HFFc6 (cell line): ENCODE data around the gene IQSEC3. TPM values are rescaled to one million over a fixed set of nuclear protein-coding genes. Genes with fewer than 3 reads are reported as not detected.

Source experiments
- DNase-seq: peaks from one replicate; pipeline ENCODE4 v3.0.0-alpha.2; 2018
- H3K27ac Mint-ChIP-seq: 2 replicates; pipeline ENCODE4 v1.8.0; 2020; ENCODE audit warnings: mild to moderate bottlenecking, mixed read lengths
- H3K27me3 Mint-ChIP-seq: 2 replicates; pipeline ENCODE4 v1.8.0; 2021; ENCODE audit warnings: mild to moderate bottlenecking, moderate library complexity, mixed read lengths; ENCODE audit not compliant: insufficient read depth
- H3K36me3 Mint-ChIP-seq: 2 replicates; pipeline ENCODE4 v1.8.0; 2021; ENCODE audit warnings: low read depth, mixed read lengths
- H3K4me1 Mint-ChIP-seq: 2 replicates; pipeline ENCODE4 v1.8.0; 2020; ENCODE audit warnings: low read depth, mixed read lengths
- H3K4me3 Mint-ChIP-seq: 2 replicates; pipeline ENCODE4 v1.8.0; 2020; ENCODE audit warnings: mild to moderate bottlenecking, moderate library complexity, mixed read lengths
- H3K9me3 Mint-ChIP-seq: 2 replicates; pipeline ENCODE4 v1.8.0; 2020; ENCODE audit warnings: mild to moderate bottlenecking, mixed read lengths
- CTCF ChIP-seq: fragments of 200-600 bp; sonication (generic); IDR thresholded peaks from 2 replicates; pipeline ENCODE4 v1.5.0; 2021; ENCODE audit warnings: antibody characterized with exemption, mild to moderate bottlenecking
- total RNA-seq, 6 experiments: library from RNA; stranded (reverse); fragmentation: NEBNext Ultra II Directional; extraction: Animal tissue kit (Norgen Biotek cat#: 25700); gene quantifications; 2 replicates in 1 of 6; 3 replicates in 5 of 6; pipeline ENCODE4 v1.2.3, GENCODE V29; 2021

Gene IQSEC3
- total RNA-seq, 6 experiments from 2014 or later = not detected

DNA sequence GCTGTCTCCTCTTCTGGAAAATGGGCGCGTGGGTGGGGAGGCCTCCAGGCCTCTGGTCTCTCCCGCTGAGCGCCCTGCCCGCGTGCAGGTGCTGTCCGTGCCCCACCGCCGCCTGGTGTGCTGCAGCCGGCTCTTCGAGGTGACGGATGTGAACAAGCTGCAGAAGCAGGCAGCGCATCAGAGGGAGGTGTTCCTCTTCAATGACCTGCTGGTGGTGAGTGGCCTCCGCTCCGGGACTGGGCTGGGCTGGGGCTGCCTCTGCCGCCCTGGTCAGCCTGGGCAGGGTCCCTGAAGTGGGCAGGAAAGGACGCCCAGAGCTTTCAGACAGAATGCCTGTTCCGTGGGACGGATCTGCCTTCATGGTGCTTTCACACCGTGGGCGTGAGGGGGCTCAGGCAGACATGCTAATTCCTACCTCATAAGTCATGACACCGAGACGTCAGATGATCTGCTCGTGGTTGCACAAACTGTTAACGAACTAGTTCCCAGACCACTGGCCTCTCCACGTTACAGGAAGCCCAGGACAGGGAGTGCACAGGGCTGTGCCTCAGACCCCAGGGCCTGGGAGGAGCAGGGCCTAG lies 96.9 kb downstream of the IQSEC3 start:
- no peaks in the 10 kb centered on the region for H3K36me3 Mint-ChIP-seq
- no peak overlapping the region for H3K4me3 Mint-ChIP-seq
- no peak for TF ChIP-seq CTCF
- H3K4me1 Mint-ChIP-seq = peaks cover 8% of the 10 kb centered on the region; the same call in 1 of the 2 replicates
- H3K27me3 Mint-ChIP-seq = peaks cover 21% of the 10 kb centered on the region
- H3K27ac Mint-ChIP-seq = no peak overlapping the region
- DNase-seq = no peak
- H3K9me3 Mint-ChIP-seq = no peaks in the 10 kb centered on the region

DNA sequence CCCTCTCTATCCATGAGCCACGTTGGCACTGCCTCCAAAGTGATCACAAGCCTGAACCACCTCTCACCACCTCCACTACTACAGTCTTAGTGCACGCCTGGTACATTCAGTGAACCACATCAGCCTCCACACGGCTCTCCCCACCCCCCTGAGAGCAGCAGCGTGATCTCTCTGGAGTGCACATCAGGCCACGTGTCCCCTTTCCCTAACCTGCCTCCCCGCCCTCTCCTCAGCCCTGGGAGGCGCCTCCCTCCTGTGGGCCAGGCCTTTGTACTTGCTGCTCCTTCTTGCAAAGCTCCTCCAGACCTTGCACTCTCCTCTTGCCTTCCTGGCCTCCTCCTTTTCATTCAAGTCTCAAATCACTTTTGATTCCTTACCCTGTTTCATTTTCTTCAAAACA lies 97.6 kb downstream of the IQSEC3 start:
- no peak for DNase-seq
- Mint-ChIP-seq H3K4me3 (no peak overlapping the region), H3K27me3 (peaks cover 19% of the 10 kb centered on the region), H3K36me3 (no peaks in the 10 kb centered on the region), H3K9me3 (no peaks in the 10 kb centered on the region), H3K4me1 (peaks cover 15% of the 10 kb centered on the region), H3K27ac (no peak overlapping the region)
- no peak for TF ChIP-seq CTCF

- TF ChIP-seq CTCF = no peak
- DNase-seq = no peak
- peaks cover 19% of the 10 kb centered on the region for H3K4me1 Mint-ChIP-seq
- peaks cover 13% of the 10 kb centered on the region for H3K27me3 Mint-ChIP-seq
- H3K36me3 Mint-ChIP-seq = no peaks in the 10 kb centered on the region
- no peak overlapping the region for H3K27ac Mint-ChIP-seq
- H3K4me3 Mint-ChIP-seq = no peak overlapping the region
- no peaks in the 10 kb centered on the region for H3K9me3 Mint-ChIP-seq
Measured at GRCh38 chr12:165862-166368, 99.3 kb downstream of the IQSEC3 start.

GRCh38 chr12:166425-167075 lies 100.0 kb downstream of the IQSEC3 start:
- H3K9me3 Mint-ChIP-seq = no peaks in the 10 kb centered on the region

GRCh38 chr12:167959-168600 lies 101.5 kb downstream of the IQSEC3 start:
- H3K4me3 Mint-ChIP-seq = no peak overlapping the region

More at GRCh38 chr12:166425-167075, 100.0 kb downstream of the IQSEC3 start:
- Mint-ChIP-seq H3K36me3 (no peaks in the 10 kb centered on the region), H3K27ac (no peak overlapping the region), H3K4me3 (no peak overlapping the region), H3K4me1 (peaks cover 19% of the 10 kb centered on the region), H3K27me3 (peaks cover 12% of the 10 kb centered on the region)
- TF ChIP-seq CTCF = no peak
- no peak for DNase-seq

More at GRCh38 chr12:167959-168600, 101.5 kb downstream of the IQSEC3 start:
- DNase-seq = no peak
- TF ChIP-seq CTCF = no peak
- Mint-ChIP-seq H3K9me3 (no peaks in the 10 kb centered on the region), H3K4me1 (peaks cover 19% of the 10 kb centered on the region), H3K36me3 (no peaks in the 10 kb centered on the region), H3K27me3 (peaks cover 8% of the 10 kb centered on the region), H3K27ac (no peak overlapping the region)
